ENCODE data around the gene GRIN3B.

The GRIN3B gene

GRCh38 chr19:1004803-1005664, 4.8 kb downstream of the GRIN3B start:
- no peak overlapping the region for H3K4me3 ChIP-seq (ENCODE audit: low read depth, low read length)

GRCh38 chr19:1006711-1007398, 6.6 kb downstream of the GRIN3B start:
- H3K4me3 ChIP-seq (ENCODE audit: low read depth, low read length) = no peak overlapping the region

- no peak overlapping the region for H3K4me3 ChIP-seq (ENCODE audit: low read depth, low read length)
Measured at GRCh38 chr19:1007399-1008251, 7.4 kb downstream of the GRIN3B start.

- no peak overlapping the region for H3K4me3 ChIP-seq (ENCODE audit: low read depth, low read length)
Measured at GRCh38 chr19:1008268-1009040, 8.2 kb downstream of the GRIN3B start.

GRCh38 chr19:1009041-1009980, 9.1 kb downstream of the GRIN3B start:
- H3K4me3 ChIP-seq (ENCODE audit: low read depth, low read length) = no peak overlapping the region

GRCh38 chr19:1009981-1010538, 9.8 kb downstream of the GRIN3B start:
- H3K4me3 ChIP-seq (ENCODE audit: low read depth, low read length) = no peak overlapping the region

GRCh38 chr19:1010586-1011510, 10.6 kb downstream of the GRIN3B start:
- H3K4me3 ChIP-seq (ENCODE audit: low read depth, low read length) = no peak overlapping the region

GRCh38 chr19:1011831-1012333, 11.7 kb downstream of the GRIN3B start:
- no peak overlapping the region for H3K4me3 ChIP-seq (ENCODE audit: low read depth, low read length)

GRCh38 chr19:1012334-1012733, 12.1 kb downstream of the GRIN3B start:
- no peak overlapping the region for H3K4me3 ChIP-seq (ENCODE audit: low read depth, low read length)

GRCh38 chr19:1013218-1013617, 13.0 kb downstream of the GRIN3B start:
- H3K4me3 ChIP-seq (ENCODE audit: low read depth, low read length) = no peak overlapping the region

GRCh38 chr19:1014161-1015060, 14.2 kb downstream of the GRIN3B start:
- H3K4me3 ChIP-seq (ENCODE audit: low read depth, low read length) = no peak overlapping the region

GRCh38 chr19:1015061-1015781, 15.0 kb downstream of the GRIN3B start:
- H3K4me3 ChIP-seq (ENCODE audit: low read depth, low read length) = no peak overlapping the region

GRCh38 chr19:1015782-1016646, 15.8 kb downstream of the GRIN3B start:
- no peak overlapping the region for H3K4me3 ChIP-seq (ENCODE audit: low read depth, low read length)

- H3K4me3 ChIP-seq (ENCODE audit: low read depth, low read length) = no peak overlapping the region
Measured at GRCh38 chr19:1016647-1017114, 16.5 kb downstream of the GRIN3B start.
